Fibroblast of mammary gland (primary cell): ENCODE data around the gene ZNF512B.

ENCODE experiments used
- DNase-seq: peaks from one replicate; pipeline ENCODE4 v3.0.0-alpha.2; 2010; ENCODE audit warnings: low read depth
- H3K4me3 ChIP-seq: 2 replicates; pipeline ENCODE4 v1.5.1; 2011; ENCODE audit warnings: low read depth, mild to moderate bottlenecking, low read length, moderate library complexity; ENCODE audit not compliant: control insufficient read depth
- TF ChIP-seq, protein P1 (sequence below): conservative IDR thresholded peaks from 2 replicates; pipeline ENCODE4 v1.5.1; 2011; ENCODE audit warnings: low read depth, low read length, inconsistent platforms; ENCODE audit not compliant: control insufficient read depth, insufficient read depth

The ZNF512B gene

DNA sequence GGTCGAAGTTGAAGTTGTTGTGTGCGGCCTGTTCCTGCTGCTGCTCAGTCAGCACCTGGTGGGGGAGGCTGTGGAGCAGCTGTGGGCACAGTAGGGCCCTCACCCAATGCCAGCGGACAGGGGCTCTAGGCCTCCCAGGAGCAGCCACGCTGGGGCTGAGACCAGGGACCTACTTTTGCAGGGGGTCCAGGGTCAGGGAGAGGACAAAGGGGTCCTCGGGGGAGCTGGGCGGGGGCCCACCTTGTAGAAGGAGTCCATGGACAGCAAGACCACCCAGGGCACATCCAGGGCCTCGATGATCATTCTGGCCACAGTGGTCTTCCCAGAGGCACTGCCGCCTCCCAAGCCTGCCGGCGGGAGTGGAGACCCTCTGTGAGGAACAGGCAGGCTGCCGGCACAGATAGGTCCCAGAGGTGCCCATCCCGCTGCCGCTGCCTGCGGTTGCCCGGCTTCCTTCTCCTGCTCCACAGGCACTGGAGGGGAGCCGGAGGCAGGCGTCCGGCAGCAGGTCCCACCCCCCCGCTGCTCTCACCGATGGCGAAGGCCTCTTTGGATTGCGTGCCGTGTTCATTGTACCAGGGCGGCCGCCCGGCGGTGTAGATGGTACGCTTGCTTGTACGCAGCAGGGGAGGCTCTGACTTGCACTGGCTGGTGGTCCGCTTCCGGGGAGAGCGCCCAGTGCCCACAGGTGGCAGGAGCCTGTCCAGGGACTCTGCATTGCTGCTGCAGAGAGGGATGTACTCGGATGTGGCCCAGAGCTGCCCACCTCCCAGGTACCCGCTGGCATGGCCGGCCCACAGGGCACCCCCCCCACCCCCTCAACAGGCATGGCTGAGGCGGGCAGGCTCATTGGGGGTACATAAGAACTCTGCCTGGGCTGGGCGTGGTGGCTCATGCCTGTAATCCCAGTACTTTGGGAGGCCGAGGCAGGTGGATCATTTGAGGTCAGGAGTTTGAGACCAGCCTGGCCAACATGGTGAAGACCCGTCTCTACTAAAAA lies 23.5 kb downstream of the ZNF512B start:
- DNase-seq, result no peak
- H3K4me3 ChIP-seq, result no peak overlapping the region
- TF ChIP-seq, protein P1, sequence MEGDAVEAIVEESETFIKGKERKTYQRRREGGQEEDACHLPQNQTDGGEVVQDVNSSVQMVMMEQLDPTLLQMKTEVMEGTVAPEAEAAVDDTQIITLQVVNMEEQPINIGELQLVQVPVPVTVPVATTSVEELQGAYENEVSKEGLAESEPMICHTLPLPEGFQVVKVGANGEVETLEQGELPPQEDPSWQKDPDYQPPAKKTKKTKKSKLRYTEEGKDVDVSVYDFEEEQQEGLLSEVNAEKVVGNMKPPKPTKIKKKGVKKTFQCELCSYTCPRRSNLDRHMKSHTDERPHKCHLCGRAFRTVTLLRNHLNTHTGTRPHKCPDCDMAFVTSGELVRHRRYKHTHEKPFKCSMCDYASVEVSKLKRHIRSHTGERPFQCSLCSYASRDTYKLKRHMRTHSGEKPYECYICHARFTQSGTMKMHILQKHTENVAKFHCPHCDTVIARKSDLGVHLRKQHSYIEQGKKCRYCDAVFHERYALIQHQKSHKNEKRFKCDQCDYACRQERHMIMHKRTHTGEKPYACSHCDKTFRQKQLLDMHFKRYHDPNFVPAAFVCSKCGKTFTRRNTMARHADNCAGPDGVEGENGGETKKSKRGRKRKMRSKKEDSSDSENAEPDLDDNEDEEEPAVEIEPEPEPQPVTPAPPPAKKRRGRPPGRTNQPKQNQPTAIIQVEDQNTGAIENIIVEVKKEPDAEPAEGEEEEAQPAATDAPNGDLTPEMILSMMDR, result no peak

DNA sequence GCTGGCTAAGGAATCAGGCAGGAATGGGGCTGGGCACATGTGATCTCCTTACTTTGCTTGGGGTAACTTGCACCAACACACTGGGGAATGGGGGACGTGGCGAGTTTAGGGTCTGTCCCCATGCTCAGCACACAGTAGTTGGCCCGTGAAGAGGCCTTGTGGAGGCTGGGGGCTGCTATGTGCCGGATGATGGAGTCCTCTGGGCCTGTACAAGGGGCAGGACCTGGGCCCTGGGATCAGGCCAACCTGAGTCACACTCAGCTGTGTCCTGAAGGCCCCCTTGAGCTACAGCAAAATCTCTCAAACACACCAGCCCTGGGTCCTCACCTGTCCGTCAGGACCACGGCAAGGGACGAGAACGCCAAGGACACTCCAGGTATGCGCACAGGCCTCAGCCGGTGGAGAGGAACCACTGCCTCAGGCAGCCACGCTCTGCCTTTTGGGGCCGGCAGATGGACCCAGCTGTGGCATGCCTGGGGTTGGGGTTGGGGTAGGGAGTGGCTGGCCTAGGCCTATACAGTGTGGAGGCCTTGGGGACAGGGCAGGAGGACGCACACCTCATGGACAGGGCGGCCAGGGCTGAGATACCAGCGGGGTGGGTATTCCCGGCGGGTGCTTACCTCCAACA lies 24.6 kb downstream of the ZNF512B start:
- DNase-seq, result no peak
- TF ChIP-seq, protein P1, result no peak
- H3K4me3 ChIP-seq, result no peak overlapping the region

DNA sequence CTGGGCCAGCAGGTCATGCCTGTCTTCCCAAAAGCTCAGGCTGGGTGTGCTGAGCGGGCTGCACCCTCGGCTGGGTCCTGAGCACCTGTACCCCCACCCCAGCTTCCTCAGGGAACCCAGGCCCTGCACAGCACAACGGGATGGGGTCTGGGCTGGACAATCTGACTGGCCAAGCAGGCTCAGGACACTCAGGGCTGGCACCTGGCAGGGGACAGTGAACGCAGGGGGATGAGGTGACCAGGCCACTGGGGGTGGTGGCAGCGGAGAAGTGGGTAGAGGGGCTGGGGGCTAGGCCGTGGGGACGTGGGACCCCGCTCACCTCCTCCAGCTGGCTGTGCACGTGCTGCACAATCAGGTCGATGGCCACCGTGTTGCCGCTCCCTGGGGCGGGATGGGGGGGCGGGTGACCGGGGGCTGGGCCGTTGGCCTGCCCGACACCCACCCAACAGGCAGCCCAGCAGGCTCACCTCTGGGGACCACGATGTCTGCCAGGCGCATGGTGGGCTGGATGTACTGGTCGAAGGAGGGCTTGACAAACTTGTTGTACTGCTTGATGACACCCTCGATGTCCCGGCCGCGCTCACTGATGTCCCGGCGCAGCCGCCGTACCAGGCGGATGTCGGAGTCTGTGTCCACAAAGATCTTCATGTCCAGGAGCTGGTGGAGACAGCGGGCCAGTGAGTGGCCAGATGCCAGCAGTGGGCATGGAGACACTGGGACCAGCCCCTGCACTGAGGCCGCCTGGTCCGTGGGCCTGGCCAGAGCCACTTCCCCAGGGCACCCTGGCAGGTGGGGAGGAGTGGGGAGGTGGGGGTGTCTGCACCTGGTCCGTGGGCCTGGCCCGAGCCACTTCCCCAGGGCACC lies 25.4 kb downstream of the ZNF512B start:
- no peak overlapping the region for H3K4me3 ChIP-seq
- TF ChIP-seq, protein P1, result no peak
- no peak for DNase-seq

DNA sequence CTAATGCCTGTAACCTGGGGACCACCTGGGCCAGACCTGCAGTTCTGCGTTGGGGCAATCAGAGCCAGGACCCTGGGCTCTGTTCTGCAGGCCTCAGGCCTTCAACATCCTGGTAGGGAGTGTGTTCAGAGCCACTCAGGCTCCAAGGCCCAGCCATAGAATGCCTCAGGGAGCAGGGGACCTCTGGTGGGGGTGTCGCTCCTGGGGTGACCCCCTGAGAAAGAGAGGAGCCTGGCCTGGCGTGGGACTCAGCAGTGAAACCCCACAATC lies 26.0 kb downstream of the ZNF512B start:
- DNase-seq, result no peak
- H3K4me3 ChIP-seq, result no peak overlapping the region
- TF ChIP-seq, protein P1, result no peak

DNA sequence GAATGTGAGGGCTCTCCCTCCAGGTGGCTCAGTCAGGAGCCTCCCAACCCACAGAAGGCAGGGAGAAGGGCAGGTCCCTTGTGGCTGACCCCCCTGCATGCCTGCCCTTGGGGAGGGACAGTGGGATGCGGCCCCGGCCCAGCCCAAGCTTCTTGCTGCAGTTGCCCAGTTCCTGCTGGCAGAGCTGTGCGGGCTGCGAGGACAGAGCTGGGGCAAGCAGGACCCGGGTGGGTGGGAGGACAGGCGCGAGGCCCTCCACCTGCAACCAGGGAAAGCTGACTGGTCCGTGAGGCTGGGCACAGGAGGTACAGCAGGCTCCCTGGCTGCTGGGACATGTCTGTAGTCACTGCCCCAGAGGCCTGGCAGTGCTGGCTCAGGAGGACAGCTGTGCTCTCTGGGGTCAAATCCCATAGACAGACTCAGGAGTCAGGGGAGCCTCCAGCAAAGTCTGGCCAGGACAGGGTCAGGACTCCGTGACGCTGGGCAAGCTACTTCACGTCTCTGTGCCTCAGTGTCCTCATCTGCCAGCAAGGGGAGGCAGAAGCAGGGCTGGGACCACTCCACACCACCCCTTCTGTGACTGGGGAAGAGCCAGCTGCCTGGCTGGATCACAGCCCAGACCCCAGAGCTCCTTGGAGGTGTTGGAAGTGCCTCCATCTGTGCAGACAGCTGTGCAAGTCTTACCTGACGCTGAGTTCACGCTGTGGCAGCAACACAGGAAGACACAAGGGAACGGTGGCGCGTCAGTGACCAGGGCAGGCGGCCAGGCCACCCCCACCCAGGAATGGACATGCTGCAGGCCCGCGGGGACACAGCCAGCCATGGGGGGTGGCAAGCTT lies 26.5 kb downstream of the ZNF512B start:
- TF ChIP-seq, protein P1, result no peak
- no peak overlapping the region for H3K4me3 ChIP-seq
- no peak for DNase-seq
